K562 (cell line): ENCODE results near the gene BRINP1.

Experiments
- BRD9 ChIP-seq: fragments of 450-650 bp; IDR thresholded peaks from 2 replicates; pipeline ENCODE4 v1.6.1; 2018; ENCODE audit warnings: low read depth; ENCODE audit not compliant: partially characterized antibody
- C11orf30 ChIP-seq: fragments of 450-650 bp; IDR thresholded peaks from 2 replicates; pipeline ENCODE4 v1.6.1; 2016; ENCODE audit warnings: low read depth, mild to moderate bottlenecking
- CHD2 ChIP-seq: IDR thresholded peaks from 2 replicates; pipeline ENCODE4 v1.6.1; 2011; ENCODE audit warnings: low read depth, low read length
- ELF4 ChIP-seq: fragments of 450-650 bp; formaldehyde crosslinking; IDR thresholded peaks from 2 replicates; pipeline ENCODE4 v1.4.0; 2022; ENCODE audit warnings: missing genetic modification characterization
- FOXM1 ChIP-seq, 2 experiments: fragments of 450-650 bp in 1 of 2; sonication (generic) in 1 of 2; formaldehyde crosslinking in 1 of 2; IDR thresholded peaks; 2 replicates each; pipeline versions ENCODE4 v1.6.1 to v1.9.0; 2017 to 2022; ENCODE audit warnings: low read depth in 2 of 2, mild to moderate bottlenecking in 2 of 2, missing genetic modification reagents in 1 of 2, moderate library complexity in 1 of 2
- POLR2A ChIP-seq: fragments of 450-650 bp; conservative IDR thresholded peaks from 2 replicates; pipeline ENCODE4 v1.6.1; 2016
- RCOR1 ChIP-seq, 2 experiments: IDR thresholded peaks; 2 replicates each; pipeline ENCODE4 v1.6.1; 2012; ENCODE audit warnings: low read depth in 2 of 2, low read length in 2 of 2, borderline replicate concordance in 1 of 2, improper control_type of control experiment in 1 of 2
- SP1 ChIP-seq: sonication (generic); formaldehyde crosslinking; IDR thresholded peaks from 2 replicates; pipeline ENCODE4 v1.8.1; 2022; ENCODE audit warnings: mild to moderate bottlenecking, missing genetic modification reagents
- YBX1 ChIP-seq: fragments of 450-650 bp; IDR thresholded peaks from 2 replicates; pipeline ENCODE4 v1.7.1; 2016; ENCODE audit warnings: mild to moderate bottlenecking
- TF ChIP-seq, protein P1 (sequence below), 3 experiments: IDR thresholded peaks in 2 of 3; conservative IDR thresholded peaks in 1 of 3; 2 replicates each; pipeline ENCODE4 v1.5.1; 2011 to 2012; ENCODE audit warnings: low read length in 3 of 3, mild to moderate bottlenecking in 3 of 3, control low read depth in 2 of 3, improper control_type of control experiment in 1 of 3, inconsistent platforms in 1 of 3, low read depth in 1 of 3, mixed read lengths in 1 of 3, moderate library complexity in 1 of 3; ENCODE audit not compliant: insufficient read depth in 2 of 3
- TF ChIP-seq, protein P2 (sequence below), 2 experiments: fragments of 450-650 bp in 1 of 2; sonication (generic) in 1 of 2; formaldehyde crosslinking in 1 of 2; IDR thresholded peaks in 1 of 2; conservative IDR thresholded peaks in 1 of 2; 2 replicates each; pipeline versions ENCODE4 v1.6.1 to v1.8.1; 2016 to 2023; ENCODE audit warnings: mild to moderate bottlenecking in 2 of 2, moderate library complexity in 2 of 2, inconsistent platforms in 1 of 2, missing genetic modification reagents in 1 of 2
- TF ChIP-seq, protein P3 (sequence below): fragments of 450-650 bp; formaldehyde crosslinking; IDR thresholded peaks from 2 replicates; pipeline ENCODE4 v1.4.0; 2022; ENCODE audit warnings: missing genetic modification characterization

DNA sequence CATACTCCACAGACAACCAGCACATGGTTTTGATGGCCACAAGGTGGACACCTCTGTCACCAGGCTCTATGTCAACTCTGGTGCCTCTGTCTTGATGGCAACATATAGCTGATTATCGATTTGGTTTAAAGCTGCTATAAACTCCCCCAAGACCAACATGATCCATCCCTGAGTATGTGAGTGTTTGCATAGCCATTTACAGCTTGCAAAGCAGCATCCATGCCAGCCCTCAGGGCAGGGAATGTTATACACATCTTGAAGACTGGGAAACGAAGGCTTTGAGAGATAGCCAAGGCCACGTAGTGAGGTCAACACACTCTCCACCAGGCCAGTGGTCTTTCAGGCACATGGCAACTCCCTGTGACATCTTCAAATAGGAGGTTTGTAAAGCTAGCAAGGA is 40.3 kb upstream of the BRINP1 start:
- TF ChIP-seq ELF4 (CRISPR knock-in tag) (no peak), CHD2 (no peak), BRD9 (no peak), YBX1 (no peak), POLR2A (no peak), RCOR1 (IDR thresholded peaks at IDR 0.05; ENCODE audit: borderline replicate concordance in 1 of 2, low read depth in 2 of 2, low read length in 2 of 2) (no peak), FOXM1 (IDR thresholded peaks at IDR 0.05; ENCODE audit: low read depth) (no peak), FOXM1 (CRISPR knock-in tag; IDR thresholded peaks at IDR 0.05; ENCODE audit: low read depth) (no peak), SP1 (CRISPR knock-in tag) (no peak), C11orf30 (no peak)
- TF ChIP-seq, protein P1, sequence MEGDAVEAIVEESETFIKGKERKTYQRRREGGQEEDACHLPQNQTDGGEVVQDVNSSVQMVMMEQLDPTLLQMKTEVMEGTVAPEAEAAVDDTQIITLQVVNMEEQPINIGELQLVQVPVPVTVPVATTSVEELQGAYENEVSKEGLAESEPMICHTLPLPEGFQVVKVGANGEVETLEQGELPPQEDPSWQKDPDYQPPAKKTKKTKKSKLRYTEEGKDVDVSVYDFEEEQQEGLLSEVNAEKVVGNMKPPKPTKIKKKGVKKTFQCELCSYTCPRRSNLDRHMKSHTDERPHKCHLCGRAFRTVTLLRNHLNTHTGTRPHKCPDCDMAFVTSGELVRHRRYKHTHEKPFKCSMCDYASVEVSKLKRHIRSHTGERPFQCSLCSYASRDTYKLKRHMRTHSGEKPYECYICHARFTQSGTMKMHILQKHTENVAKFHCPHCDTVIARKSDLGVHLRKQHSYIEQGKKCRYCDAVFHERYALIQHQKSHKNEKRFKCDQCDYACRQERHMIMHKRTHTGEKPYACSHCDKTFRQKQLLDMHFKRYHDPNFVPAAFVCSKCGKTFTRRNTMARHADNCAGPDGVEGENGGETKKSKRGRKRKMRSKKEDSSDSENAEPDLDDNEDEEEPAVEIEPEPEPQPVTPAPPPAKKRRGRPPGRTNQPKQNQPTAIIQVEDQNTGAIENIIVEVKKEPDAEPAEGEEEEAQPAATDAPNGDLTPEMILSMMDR (IDR thresholded peaks at IDR 0.05 in 2 of 3, conservative IDR thresholded peaks at IDR 0.05 in 1 of 3; ENCODE audit: insufficient read depth in 2 of 3, low read depth in 1 of 3, low read length in 3 of 3): no peak
- TF ChIP-seq, protein P2, sequence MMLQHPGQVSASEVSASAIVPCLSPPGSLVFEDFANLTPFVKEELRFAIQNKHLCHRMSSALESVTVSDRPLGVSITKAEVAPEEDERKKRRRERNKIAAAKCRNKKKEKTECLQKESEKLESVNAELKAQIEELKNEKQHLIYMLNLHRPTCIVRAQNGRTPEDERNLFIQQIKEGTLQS (IDR thresholded peaks at IDR 0.05): no peak
- TF ChIP-seq, protein P2 (CRISPR knock-in tag; conservative IDR thresholded peaks at IDR 0.05): no peak
- TF ChIP-seq, protein P3, sequence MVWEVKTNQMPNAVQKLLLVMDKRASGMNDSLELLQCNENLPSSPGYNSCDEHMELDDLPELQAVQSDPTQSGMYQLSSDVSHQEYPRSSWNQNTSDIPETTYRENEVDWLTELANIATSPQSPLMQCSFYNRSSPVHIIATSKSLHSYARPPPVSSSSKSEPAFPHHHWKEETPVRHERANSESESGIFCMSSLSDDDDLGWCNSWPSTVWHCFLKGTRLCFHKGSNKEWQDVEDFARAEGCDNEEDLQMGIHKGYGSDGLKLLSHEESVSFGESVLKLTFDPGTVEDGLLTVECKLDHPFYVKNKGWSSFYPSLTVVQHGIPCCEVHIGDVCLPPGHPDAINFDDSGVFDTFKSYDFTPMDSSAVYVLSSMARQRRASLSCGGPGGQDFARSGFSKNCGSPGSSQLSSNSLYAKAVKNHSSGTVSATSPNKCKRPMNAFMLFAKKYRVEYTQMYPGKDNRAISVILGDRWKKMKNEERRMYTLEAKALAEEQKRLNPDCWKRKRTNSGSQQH (CRISPR knock-in tag): no peak
